Hematopoietic multipotent progenitor cell (in vitro differentiated cells): ENCODE data around the gene BCL7A. TPM values are rescaled to one million over a fixed set of nuclear protein-coding genes. Genes with fewer than 3 reads are reported as not detected.
A peak's percentile ranks its signal among the peaks of the same experiment; 100 is the strongest.

Source experiments
- DNase-seq, 3 donors: peaks; one replicate each; pipeline ENCODE4 v3.0.0-alpha.2; 2011 to 2015; ENCODE audit warnings: low read depth in 2 of 3, low spot score in 2 of 3
- total RNA-seq: library from RNA; depleted of rRNA; stranded (reverse); fragments of >200 nt; gene quantifications from one replicate; pipeline ENCODE4 v1.2.3, GENCODE V29; 2012

The BCL7A gene
- total RNA-seq, 1 donor, result 38.8 TPM

DNA sequence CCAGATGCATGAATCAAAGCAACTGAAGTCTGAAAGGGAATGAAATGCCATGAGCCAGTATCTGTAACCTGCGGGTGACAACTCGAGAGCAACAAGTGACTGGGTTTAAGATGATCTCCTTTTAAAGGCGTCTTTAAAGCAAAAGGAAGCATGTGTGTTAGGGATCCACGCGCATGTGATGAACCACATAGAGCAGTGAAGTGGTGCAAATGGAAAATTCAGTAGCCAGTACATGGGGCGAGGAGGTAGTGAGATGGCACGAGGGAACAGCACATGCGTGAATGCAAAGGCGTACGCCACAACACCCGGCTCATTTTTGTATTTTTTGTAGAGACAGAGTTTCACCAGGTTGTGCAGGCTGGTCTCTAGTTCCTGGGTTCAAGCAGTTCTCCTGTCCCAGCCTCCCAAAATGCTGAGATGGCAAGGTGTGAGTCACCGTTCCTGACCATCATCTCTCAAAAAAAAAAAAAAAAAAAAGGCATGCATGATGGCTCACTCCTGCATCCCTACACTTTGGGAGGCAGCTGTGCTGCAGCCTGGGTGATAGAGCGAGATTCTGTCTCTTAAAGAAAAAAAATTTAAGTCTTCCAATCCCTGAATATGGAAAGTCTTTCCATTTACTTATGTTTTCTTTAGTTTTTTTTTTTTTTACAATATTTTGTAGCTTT is 24.6 kb upstream of the BCL7A start:
- DNase-seq, result no peak

GRCh38 chr12:122001466-122002209 is 20.0 kb upstream of the BCL7A start:
- DNase-seq, result no peak

GRCh38 chr12:122003651-122004611 is 17.8 kb upstream of the BCL7A start:
- DNase-seq, result peak in 2 of 3 donors; percentile 83 to 93

DNA sequence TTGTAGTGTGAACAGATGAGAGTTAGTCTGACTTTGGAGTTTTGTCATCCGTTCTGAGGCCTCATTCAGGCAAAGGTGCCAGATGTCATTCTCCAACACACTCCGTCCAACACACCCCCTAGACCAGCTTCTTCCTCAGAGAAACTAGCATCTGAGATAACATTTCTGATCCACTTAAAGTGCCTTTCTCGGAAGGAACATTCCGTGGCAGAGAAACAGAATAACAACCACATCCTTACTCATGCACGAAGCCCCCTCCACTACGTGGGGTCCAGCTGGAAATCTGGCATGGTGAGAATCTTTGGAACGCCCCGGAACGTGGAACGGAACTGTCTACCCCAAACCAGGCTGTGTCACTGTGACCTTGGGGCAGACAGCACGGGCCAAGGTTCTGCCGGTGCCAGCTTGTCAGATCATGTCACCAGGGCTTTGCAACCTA is 17.0 kb upstream of the BCL7A start:
- no peak for DNase-seq

DNA sequence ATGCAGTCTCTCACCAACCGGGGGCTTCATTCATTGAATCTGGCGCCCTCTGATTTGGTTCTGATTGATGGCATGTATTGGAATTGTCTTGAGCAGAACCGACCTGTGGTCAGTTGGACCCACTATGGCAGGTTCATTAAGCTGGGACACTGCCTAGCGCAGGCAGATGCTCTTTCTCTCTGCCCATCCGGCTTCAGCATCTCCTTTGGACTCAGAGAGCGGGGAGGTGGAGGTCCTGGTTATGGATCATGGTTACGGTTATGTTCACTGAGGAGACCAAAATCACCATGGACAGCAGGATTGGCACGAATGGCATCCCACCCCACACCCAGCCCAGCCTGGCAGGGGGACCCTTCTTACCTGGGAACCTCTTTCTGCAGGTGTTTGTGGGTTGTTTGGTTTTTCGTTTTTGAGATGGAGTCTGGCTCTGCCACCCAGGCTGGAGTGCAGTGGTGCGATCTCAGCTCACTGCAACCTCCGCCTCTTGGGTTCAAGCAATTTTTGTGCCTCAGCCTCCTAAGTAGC is 16.4 kb upstream of the BCL7A start:
- DNase-seq, result no peak

DNA sequence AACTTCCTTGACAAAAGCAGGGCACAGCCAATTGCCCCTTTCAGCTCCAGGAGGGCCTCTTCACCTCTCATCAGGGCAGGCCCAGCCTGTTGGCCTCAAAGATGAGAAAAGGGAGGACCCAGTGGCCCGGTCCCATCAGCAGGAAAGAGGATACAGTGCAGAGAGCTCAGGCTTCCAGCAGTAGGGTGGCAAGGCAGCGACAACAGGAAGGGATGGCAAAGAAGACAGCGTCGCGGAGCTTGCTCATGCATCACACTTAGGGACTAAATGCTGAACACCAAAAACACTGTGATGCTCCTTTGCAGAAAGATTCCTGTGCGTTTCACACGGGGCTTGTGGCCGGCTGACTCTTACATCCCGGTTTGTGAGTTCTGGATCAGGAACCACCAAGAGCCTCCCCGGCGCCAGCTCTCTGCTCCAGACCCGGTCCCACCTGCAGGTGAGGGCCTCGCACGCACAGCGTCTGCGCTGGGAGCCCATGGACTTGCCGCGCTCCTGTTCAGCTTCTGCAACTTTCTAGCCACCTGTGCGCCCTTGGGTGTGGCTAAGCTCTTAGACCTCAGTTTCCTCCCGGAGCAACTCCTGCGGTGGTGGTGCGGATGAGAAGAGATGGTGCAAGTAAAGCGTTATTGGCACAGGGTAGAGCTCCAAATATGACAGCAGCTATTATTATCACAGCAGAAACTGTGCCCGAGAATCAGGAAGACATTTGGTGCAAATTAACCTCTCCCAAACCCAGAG is 15.3 kb upstream of the BCL7A start:
- no peak for DNase-seq

DNA sequence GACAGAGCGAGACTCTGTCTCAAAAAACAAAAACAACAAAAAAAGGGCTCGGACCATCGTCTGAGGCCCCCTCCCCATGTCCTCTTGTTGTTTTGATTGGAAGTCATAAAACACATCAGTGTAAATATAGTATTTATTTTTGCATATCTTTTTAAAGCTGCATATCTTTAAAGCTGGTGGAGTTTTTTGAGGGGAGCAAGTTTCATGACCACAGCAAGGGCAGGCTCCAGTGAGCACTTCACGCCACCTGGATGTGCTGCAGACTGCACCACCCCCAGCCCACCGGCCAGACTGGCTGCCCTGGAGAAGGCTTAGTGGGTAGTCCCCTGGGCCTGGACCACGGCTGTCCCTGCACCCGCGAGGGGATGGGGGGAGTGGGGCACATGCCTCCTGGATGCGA is 11.9 kb upstream of the BCL7A start:
- no peak for DNase-seq

DNA sequence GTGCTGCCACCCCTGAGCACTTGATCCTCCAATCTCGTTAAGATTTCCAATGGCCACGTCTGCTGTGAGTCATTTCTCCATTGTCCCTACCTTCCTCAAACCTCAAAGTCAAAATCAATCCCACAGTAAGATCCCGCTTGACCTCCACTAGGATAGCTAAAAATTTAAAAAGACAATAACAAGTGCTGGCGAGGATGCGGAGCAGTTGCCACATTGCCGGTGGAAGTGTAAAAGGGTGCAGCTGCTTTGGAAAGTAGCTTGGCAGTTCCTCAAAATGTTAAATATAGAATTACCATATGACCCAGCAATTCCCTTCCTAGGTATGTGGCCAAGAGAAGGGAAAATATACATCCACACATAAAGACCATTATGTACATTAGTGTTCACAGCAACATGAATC is 9.5 kb upstream of the BCL7A start:
- DNase-seq, result no peak

DNA sequence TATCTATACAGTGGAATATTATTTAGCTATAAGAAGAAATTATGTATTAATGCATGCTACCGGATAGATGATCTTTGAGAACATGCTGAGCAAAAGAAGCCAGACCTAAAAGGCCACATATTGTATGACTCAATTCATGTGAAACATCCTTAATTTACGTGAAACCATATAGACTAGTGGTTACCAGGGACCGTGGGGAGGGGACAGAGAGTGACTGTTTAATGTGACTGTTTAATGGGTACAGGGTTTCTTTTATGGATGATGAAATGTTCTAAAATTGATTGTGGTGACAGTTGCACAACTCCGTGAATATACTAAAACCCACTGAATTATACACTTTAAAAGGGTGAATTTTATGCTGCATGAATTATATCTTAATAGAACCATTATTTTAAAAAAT is 8.5 kb upstream of the BCL7A start:
- no peak for DNase-seq

- no peak for DNase-seq
Observed at GRCh38 chr12:122013791-122014590, 7.7 kb upstream of the BCL7A start.

- DNase-seq, result no peak
Observed at GRCh38 chr12:122014781-122015180, 6.9 kb upstream of the BCL7A start.

GRCh38 chr12:122018457-122018856 is 3.2 kb upstream of the BCL7A start:
- no peak for DNase-seq

DNA sequence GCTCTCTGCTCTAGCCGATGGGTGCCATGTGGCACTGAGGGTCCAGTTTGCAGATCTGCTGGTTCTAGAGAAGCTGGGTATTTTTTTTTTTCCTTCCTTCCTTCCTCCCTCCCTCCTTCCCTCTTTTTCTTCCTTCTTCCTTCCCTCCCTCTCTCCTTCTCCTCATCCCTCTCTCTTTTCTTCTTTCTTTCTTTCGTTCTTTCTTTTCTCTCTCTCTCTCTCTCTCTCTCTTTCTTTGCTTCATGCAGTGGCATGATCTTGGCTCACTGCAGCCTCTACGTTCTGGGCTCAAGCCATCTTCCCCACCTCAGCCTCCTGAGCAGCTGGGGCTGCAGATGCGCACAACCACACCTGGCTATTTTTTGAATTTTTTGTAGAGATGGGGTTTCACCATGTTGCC is 2.7 kb upstream of the BCL7A start:
- no peak for DNase-seq

- no peak for DNase-seq
Observed at GRCh38 chr12:122020795-122021192, 890 bp upstream of the BCL7A start.

DNA sequence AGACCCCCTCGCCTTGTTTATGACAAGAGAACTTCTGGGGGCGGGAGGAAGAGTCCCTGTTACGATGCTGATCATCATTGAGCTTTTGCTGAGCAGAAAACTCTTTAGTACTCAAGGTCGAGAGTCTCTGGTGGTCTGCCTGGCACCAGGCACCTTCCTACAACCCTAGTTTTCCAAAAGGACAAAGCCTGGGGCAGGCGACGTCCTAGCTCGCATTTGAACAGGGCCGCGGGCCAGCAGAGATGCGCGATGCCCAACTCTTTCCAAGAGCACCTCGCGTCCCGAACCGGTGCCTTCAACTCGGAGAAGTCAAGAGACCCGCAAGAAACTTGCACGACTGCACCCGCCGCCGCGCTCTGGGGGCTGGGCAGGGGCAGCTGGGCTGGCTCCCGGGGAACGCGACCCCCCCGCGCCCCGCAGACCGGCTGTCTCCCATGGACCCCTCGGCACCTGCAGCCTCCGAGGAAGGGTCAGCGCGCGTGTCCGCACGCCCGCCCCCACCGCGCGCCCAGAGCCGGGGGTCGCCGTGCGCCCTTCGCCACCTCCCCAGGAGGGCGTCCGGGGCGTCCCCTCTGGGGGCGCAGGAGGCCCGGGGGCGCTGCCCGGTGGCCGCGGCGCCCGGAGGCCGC is 377 bp upstream of the BCL7A start:
- peak in 2 of 3 donors; percentile 22 to 42 for DNase-seq

- DNase-seq, result peak in 2 of 3 donors; percentile 39 to 56
Observed at GRCh38 chr12:122022393-122023338, 982 bp downstream of the BCL7A start.

DNA sequence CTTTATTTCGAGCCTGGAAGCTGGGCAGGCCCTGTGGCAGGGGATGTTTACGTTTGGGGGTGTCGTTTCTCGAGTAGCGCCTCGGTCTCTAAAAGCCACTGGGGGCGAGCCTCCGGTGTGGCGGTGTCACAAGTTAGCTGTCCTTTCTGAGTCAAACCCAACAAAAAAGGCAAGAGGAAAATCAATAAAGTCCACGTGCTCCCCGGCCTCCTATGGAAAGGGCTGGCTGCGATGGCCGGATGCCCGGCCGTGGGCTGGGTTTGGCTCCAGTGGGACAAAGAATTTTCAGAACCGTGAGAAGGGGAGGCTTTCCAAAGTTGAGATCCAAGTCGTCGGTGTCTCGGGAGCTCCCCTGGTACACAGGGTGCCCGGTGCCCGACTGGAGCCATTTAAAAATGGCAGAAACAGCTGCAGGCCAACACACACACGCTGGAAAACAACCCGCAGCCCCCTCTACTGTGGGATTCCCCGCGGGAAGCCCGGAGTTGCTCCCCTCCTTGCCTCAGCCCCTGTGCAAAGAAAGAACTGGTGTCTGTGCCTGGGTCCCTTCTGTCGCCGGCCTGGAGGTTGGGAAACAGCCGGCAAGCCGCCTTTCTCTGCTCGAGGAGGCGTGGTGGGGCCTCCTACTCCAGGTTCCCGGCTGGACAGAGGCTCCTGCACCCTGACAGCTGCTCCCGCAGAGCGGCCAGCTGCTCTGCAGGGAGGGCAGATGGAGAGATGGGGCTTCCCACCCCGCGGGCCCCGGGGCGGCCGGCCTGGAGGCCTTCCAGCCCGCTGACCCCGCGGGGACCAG is 1.9 kb downstream of the BCL7A start:
- DNase-seq, result peak in 2 of 3 donors; percentile 22 to 39
